ENCODE measurements around the gene GFM1.
A peak's percentile ranks its signal among the peaks of the same experiment; 100 is the strongest.

Gene GFM1

GRCh38 chr3:158731486-158731885 lies 87.2 kb downstream of the GFM1 start:
- TF ChIP-seq POLR2AphosphoS5 (IDR thresholded peaks at IDR 0.05; ENCODE audit: low read depth, low read length) (no peak), TAF1 (IDR thresholded peaks at IDR 0.05; ENCODE audit: borderline replicate concordance, low read depth, low read length) (no peak), POLR2A (IDR thresholded peaks at IDR 0.05; ENCODE audit: low read depth, low read length) (no peak)
- FAIRE-seq (no peak), DNase-seq (ENCODE audit: insufficient read length) (no peak)

- TF ChIP-seq TAF1 (IDR thresholded peaks at IDR 0.05; ENCODE audit: borderline replicate concordance, low read depth, low read length) (no peak), POLR2AphosphoS5 (IDR thresholded peaks at IDR 0.05; ENCODE audit: low read depth, low read length) (no peak), POLR2A (IDR thresholded peaks at IDR 0.05; ENCODE audit: low read depth, low read length) (no peak)
- FAIRE-seq, result no peak
- DNase-seq (ENCODE audit: insufficient read length), result peak; percentile 61
Measured at GRCh38 chr3:158731938-158732855, 87.9 kb downstream of the GFM1 start, which contains the start of gene RARRES1. Gene RARRES1 (minus strand): TSS chr3:158732457. CDS start chr3:158732415, 42 bp downstream.

- no peak for DNase-seq (ENCODE audit: insufficient read length)
- FAIRE-seq, result no peak
- TF ChIP-seq POLR2AphosphoS5 (IDR thresholded peaks at IDR 0.05; ENCODE audit: low read depth, low read length) (no peak), TAF1 (IDR thresholded peaks at IDR 0.05; ENCODE audit: borderline replicate concordance, low read depth, low read length) (no peak), POLR2A (IDR thresholded peaks at IDR 0.05; ENCODE audit: low read depth, low read length) (no peak)
Measured at GRCh38 chr3:158732856-158733200, 88.5 kb downstream of the GFM1 start.

- FAIRE-seq, result no peak
Measured at GRCh38 chr3:158733656-158734055, 89.3 kb downstream of the GFM1 start.

GRCh38 chr3:158735296-158736033 lies 91.1 kb downstream of the GFM1 start:
- DNase-seq (ENCODE audit: insufficient read length) (no peak), FAIRE-seq (no peak)
- TF ChIP-seq TAF1 (IDR thresholded peaks at IDR 0.05; ENCODE audit: borderline replicate concordance, low read depth, low read length), result no peak
- no peak for TF ChIP-seq POLR2A (IDR thresholded peaks at IDR 0.05; ENCODE audit: low read depth, low read length)
- TF ChIP-seq POLR2AphosphoS5 (IDR thresholded peaks at IDR 0.05; ENCODE audit: low read depth, low read length), result no peak

More at GRCh38 chr3:158733656-158734055, 89.3 kb downstream of the GFM1 start:
- no peak for DNase-seq (ENCODE audit: insufficient read length)
- TF ChIP-seq POLR2AphosphoS5 (IDR thresholded peaks at IDR 0.05; ENCODE audit: low read depth, low read length), result no peak
- no peak for TF ChIP-seq TAF1 (IDR thresholded peaks at IDR 0.05; ENCODE audit: borderline replicate concordance, low read depth, low read length)
- TF ChIP-seq POLR2A (IDR thresholded peaks at IDR 0.05; ENCODE audit: low read depth, low read length), result no peak

GRCh38 chr3:158737410-158737809 lies 93.1 kb downstream of the GFM1 start:
- FAIRE-seq, result no peak

GRCh38 chr3:158737976-158738615 lies 93.8 kb downstream of the GFM1 start:
- FAIRE-seq (no peak), DNase-seq (ENCODE audit: insufficient read length) (no peak)
- no peak for TF ChIP-seq POLR2AphosphoS5 (IDR thresholded peaks at IDR 0.05; ENCODE audit: low read depth, low read length)
- no peak for TF ChIP-seq POLR2A (IDR thresholded peaks at IDR 0.05; ENCODE audit: low read depth, low read length)
- TF ChIP-seq TAF1 (IDR thresholded peaks at IDR 0.05; ENCODE audit: borderline replicate concordance, low read depth, low read length), result no peak

More at GRCh38 chr3:158737410-158737809, 93.1 kb downstream of the GFM1 start:
- no peak for DNase-seq (ENCODE audit: insufficient read length)
- TF ChIP-seq POLR2AphosphoS5 (IDR thresholded peaks at IDR 0.05; ENCODE audit: low read depth, low read length) (no peak), TAF1 (IDR thresholded peaks at IDR 0.05; ENCODE audit: borderline replicate concordance, low read depth, low read length) (no peak), POLR2A (IDR thresholded peaks at IDR 0.05; ENCODE audit: low read depth, low read length) (no peak)

GRCh38 chr3:158738653-158739052 lies 94.3 kb downstream of the GFM1 start:
- TF ChIP-seq POLR2AphosphoS5 (IDR thresholded peaks at IDR 0.05; ENCODE audit: low read depth, low read length) (no peak), TAF1 (IDR thresholded peaks at IDR 0.05; ENCODE audit: borderline replicate concordance, low read depth, low read length) (no peak), POLR2A (IDR thresholded peaks at IDR 0.05; ENCODE audit: low read depth, low read length) (no peak)
- DNase-seq (ENCODE audit: insufficient read length) (no peak), FAIRE-seq (no peak)

GRCh38 chr3:158739078-158739477 lies 94.8 kb downstream of the GFM1 start:
- FAIRE-seq (no peak), DNase-seq (ENCODE audit: insufficient read length) (no peak)
- TF ChIP-seq POLR2AphosphoS5 (IDR thresholded peaks at IDR 0.05; ENCODE audit: low read depth, low read length) (no peak), TAF1 (IDR thresholded peaks at IDR 0.05; ENCODE audit: borderline replicate concordance, low read depth, low read length) (no peak), POLR2A (IDR thresholded peaks at IDR 0.05; ENCODE audit: low read depth, low read length) (no peak)

- FAIRE-seq (no peak), DNase-seq (ENCODE audit: insufficient read length) (no peak)
- TF ChIP-seq TAF1 (IDR thresholded peaks at IDR 0.05; ENCODE audit: borderline replicate concordance, low read depth, low read length) (no peak), POLR2A (IDR thresholded peaks at IDR 0.05; ENCODE audit: low read depth, low read length) (no peak), POLR2AphosphoS5 (IDR thresholded peaks at IDR 0.05; ENCODE audit: low read depth, low read length) (no peak)
Measured at GRCh38 chr3:158739661-158740060, 95.3 kb downstream of the GFM1 start.
